Adrenal gland (tissue), 12 donors: ENCODE measurements around the gene YAF2. TPM values are rescaled to one million over a fixed set of nuclear protein-coding genes. Genes with fewer than 3 reads are reported as not detected.

Experiments used
- DNase-seq, 7 donors: peaks; one replicate each; pipeline ENCODE4 v3.0.0-alpha.2; 2019 to 2020
- H3K27ac ChIP-seq, 5 donors: fragments of 200-600 bp; sonication (generic) in 4 of 5; 1 replicate in 3 of 5; 2 replicates in 2 of 5; pipeline versions ENCODE4 v1.5.1 to v1.8.0; 2016 to 2020; ENCODE audit warnings: mild to moderate bottlenecking in 1 of 5
- H3K27me3 ChIP-seq: fragments of 200-600 bp; 2 replicates; pipeline ENCODE4 v1.8.0; 2021
- H3K36me3 ChIP-seq, 2 donors: fragments of 200-600 bp; replicated peaks in 1 of 2; 1 replicate in 1 of 2; 2 replicates in 1 of 2; pipeline versions ENCODE4 v1.5.1 to v1.8.0; 2018 to 2022
- H3K4me1 ChIP-seq, 2 donors: fragments of 200-600 bp; replicated peaks in 1 of 2; 1 replicate in 1 of 2; 2 replicates in 1 of 2; pipeline versions ENCODE4 v1.5.1 to v1.8.0; 2018 to 2021
- H3K4me3 ChIP-seq, 4 donors: fragments of 200-600 bp; sonication (generic) in 3 of 4; one replicate each; pipeline ENCODE4 v1.5.1; 2016 to 2018
- H3K9me3 ChIP-seq, 3 donors: fragments of 200-600 bp; sonication (generic) in 1 of 3; replicated peaks in 1 of 3; 1 replicate in 2 of 3; 2 replicates in 1 of 3; pipeline versions ENCODE4 v1.5.1 to v1.8.0; 2016 to 2021
- POLR2A ChIP-seq, 2 donors: fragments of 450-650 bp; IDR thresholded peaks; one replicate each; pipeline ENCODE4 v1.6.1; 2017; ENCODE audit warnings: antibody characterized with exemption in 2 of 2, mild to moderate bottlenecking in 2 of 2, moderate library complexity in 1 of 2
- WGBS, 4 donors: extraction: QIAGEN DNeasy Blood & Tissue Kit in 2 of 4; methylation state at CpG; one replicate each; pipeline versions ENCODE4 v1.1.5 to v1.1.7; 2013 to 2017; 5-methylcytosine and 5-hydroxymethylcytosine counted together
- intact Hi-C, 2 donors: fragments of 100-400 bp; cut with DNase I; formaldehyde crosslinking; loops; one replicate each; pipeline versions ENCODE4 v1.14.1 to v1.15.0; 2022 to 2023
- polyA plus RNA-seq, 3 donors: library from polyadenylated mRNA; stranded (reverse); fragments of 200-250 nt in 2 of 3; fragments of 350-450 nt in 1 of 3; fragmentation: Illumina TruSeq in 1 of 3; extraction: RNeasy Lipid Tissue Mini Kit (QIAGEN cat#74804) in 1 of 3; gene quantifications; one replicate each; pipeline ENCODE4 v1.2.3, GENCODE V29; 2013 to 2014
- total RNA-seq, 9 donors: library from RNA; depleted of rRNA in 4 of 9; stranded (reverse); fragments of >200 nt in 4 of 9; fragments of 120-200 nt in 1 of 9; fragmentation: NEBNext Ultra II Directional in 1 of 9; extraction: Animal tissue kit (Norgen Biotek cat#: 25700) in 1 of 9; gene quantifications; one replicate each; pipeline versions ENCODE4 v1.1.0 to v1.2.4, GENCODE V29; 2013 to 2023
- TF ChIP-seq, protein P1 (sequence below), 6 experiments: fragments of 450-650 bp in 4 of 6; fragments of 200-600 bp in 2 of 6; sonication (generic) in 1 of 6; IDR thresholded peaks; 1 replicate in 5 of 6; 2 replicates in 1 of 6; pipeline versions ENCODE4 v1.5.1 to v1.8.0; 2016 to 2021; ENCODE audit warnings: antibody characterized with exemption in 6 of 6, mild to moderate bottlenecking in 2 of 6, moderate library complexity in 1 of 6
- donor health status: healthy with polysubstance abuse.
- donor health status: Bipolar disorder and iron deficiency.
- donor health status: DM: yes; HTN: yes; CAD: no.
- donor health status: DM: no; HTN: no; CAD: no.
- donor health status: DM: no; HTN: no; CAD: no.
- donor health status: DM: yes; HTN: yes; CAD: no.

YAF2 gene
- total and polyA plus RNA-seq, 12 donors = 10.4 to 39.2 (median 24.6) TPM

DNA sequence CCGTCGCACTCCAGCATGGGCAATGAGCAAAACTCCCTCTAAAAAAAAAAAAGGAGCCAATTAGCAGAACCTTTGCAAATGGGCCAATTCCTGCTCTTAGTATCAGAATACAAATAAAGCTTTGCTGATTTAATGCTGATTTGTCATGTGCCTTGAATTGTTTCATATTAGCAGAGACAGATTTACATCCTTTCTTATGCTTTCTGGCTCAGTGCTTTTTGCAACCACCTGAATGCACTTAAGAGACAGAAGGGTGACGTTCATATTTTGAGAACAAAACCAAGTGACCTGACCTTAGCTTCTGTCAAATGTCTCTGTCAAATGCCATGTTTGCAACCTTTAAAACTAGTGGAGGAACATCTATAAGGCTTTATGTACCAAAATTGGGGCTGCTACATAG, 43.8 kb upstream of the YAF2 start:
- H3K27me3 ChIP-seq = no peaks in the 10 kb centered on the region
- H3K36me3 ChIP-seq = no peaks in the 10 kb centered on the region
- intact Hi-C loops = no loop called here
- no peaks in the 10 kb centered on the region for H3K9me3 ChIP-seq
- H3K4me1 ChIP-seq = peaks cover 0 to 16% of the 10 kb centered on the region in 2 donors
- WGBS, 4 donors = 67 to 77% (median 74%) methylated on average over 3 of the region's 3 CpGs
- TF ChIP-seq, protein P1, sequence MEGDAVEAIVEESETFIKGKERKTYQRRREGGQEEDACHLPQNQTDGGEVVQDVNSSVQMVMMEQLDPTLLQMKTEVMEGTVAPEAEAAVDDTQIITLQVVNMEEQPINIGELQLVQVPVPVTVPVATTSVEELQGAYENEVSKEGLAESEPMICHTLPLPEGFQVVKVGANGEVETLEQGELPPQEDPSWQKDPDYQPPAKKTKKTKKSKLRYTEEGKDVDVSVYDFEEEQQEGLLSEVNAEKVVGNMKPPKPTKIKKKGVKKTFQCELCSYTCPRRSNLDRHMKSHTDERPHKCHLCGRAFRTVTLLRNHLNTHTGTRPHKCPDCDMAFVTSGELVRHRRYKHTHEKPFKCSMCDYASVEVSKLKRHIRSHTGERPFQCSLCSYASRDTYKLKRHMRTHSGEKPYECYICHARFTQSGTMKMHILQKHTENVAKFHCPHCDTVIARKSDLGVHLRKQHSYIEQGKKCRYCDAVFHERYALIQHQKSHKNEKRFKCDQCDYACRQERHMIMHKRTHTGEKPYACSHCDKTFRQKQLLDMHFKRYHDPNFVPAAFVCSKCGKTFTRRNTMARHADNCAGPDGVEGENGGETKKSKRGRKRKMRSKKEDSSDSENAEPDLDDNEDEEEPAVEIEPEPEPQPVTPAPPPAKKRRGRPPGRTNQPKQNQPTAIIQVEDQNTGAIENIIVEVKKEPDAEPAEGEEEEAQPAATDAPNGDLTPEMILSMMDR (IDR thresholded peaks at IDR 0.05) = no peak
- TF ChIP-seq POLR2A (IDR thresholded peaks at IDR 0.05) = no peak
- H3K4me3 ChIP-seq = no peak overlapping the region
- H3K27ac ChIP-seq = no peak overlapping the region
- DNase-seq = no peak

DNA sequence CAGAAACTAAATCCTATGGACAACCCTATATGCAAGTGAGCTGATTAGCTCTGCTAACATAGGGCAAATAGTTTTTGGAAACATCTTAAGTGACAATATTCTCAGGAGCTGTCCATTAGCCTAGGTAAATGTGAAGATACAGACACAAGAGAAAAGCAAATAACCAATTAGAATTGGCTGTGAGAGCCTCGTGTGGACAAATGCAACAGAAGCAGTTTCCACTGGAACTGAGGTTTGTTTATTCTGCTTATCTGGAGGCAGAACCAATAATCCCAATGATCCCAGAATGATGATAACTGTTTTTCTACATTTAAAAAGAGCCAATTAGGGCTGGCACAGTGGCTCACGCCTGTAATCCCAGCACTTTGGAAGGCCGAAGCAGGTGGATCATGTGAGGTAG, 43.2 kb upstream of the YAF2 start:
- Histone ChIP-seq H3K9me3 (no peaks in the 10 kb centered on the region), H3K27ac (no peak overlapping the region), H3K4me1 (peaks cover 0 to 16% of the 10 kb centered on the region in 2 donors), H3K27me3 (no peaks in the 10 kb centered on the region), H3K4me3 (no peak overlapping the region), H3K36me3 (no peaks in the 10 kb centered on the region)
- no peak for TF ChIP-seq POLR2A (IDR thresholded peaks at IDR 0.05)
- TF ChIP-seq, protein P1 (IDR thresholded peaks at IDR 0.05) = no peak
- no peak for DNase-seq
- intact Hi-C loops = no loop called here
- 59 to 93% (median 66%) methylated on average over 2 to 3 of the region's 3 CpGs for whole genome bisulfite sequencing, 4 donors

DNA sequence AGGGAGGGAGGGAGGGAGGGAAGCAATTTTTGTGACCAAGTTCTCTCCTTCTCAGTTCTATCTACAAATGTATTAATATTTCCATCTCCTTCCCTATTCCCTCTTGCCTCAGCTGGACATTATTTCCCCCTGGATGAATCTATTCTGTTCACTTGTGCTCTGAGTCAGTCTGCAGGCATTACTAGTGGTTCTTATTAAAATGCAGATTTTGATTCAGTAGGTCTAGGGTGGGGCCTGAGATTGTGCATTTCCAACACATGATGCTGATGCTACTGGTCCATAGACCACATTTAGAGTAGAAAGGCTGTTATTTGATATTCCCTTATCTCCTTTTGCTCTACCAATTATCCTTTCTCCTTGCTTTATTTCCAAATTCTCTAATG, 40.1 kb upstream of the YAF2 start:
- Histone ChIP-seq H3K27ac (no peak overlapping the region), H3K27me3 (no peaks in the 10 kb centered on the region), H3K4me1 (peaks cover 0 to 9% of the 10 kb centered on the region in 2 donors), H3K9me3 (no peaks in the 10 kb centered on the region), H3K36me3 (no peaks in the 10 kb centered on the region), H3K4me3 (no peak overlapping the region)
- intact Hi-C loops = no loop called here
- TF ChIP-seq POLR2A (IDR thresholded peaks at IDR 0.05) = no peak
- TF ChIP-seq, protein P1 (IDR thresholded peaks at IDR 0.05) = no peak
- no peak for DNase-seq

DNA sequence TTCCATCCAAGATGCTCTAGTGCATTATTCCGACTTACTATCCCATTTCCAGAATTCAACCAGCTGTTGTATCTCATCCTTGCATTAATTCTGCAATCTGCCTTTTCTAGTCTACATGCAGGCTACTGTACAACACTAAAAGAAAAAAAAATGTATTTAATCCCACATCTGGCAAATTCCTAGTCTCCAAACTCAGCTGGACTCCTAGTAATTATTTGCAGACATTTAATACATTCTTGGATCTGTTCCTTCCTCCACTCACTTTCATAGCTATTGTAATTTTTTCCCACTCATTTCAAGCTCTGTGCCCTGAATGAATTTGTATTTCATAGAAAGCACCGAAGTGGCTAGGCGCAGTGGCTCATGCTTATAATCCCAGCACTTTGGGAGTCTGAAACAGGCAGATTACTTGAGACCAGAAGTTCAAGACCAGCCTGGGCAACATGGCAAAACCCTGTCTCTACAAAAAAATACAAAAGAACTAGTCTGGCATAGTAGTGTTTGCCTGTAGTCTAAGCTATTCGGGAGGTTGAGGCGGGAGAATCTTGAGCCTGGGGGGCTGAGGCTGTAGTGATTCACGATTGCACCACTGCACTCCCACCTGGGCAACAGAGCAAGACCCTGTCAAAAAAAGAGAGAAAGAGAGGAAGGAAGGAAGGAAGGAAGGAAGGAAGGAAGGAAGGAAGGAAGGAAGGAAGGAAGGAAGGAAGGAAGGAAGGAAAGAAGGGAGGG, 39.5 kb upstream of the YAF2 start:
- Histone ChIP-seq H3K9me3 (no peaks in the 10 kb centered on the region), H3K36me3 (no peaks in the 10 kb centered on the region), H3K27ac (no peak overlapping the region), H3K27me3 (no peaks in the 10 kb centered on the region), H3K4me3 (no peak overlapping the region), H3K4me1 (peaks cover 0 to 8% of the 10 kb centered on the region in 2 donors)
- intact Hi-C loops = no loop called here
- no peak for TF ChIP-seq POLR2A (IDR thresholded peaks at IDR 0.05)
- TF ChIP-seq, protein P1 (IDR thresholded peaks at IDR 0.05) = no peak
- DNase-seq = no peak
- WGBS, 4 donors = 82 to 88% (median 84%) methylated on average over 6 of the region's 6 CpGs
